Activated T-helper 2 cell treated with anti-CD3 and anti-CD28 coated beads, Interferon-gamma antibody, Interleukin-2, Interleukin-4, amounts not matched to agents 10 μg/mL and 5 μg/mL and 100 μg/mL, durations not matched to agents 14 hours and 24 hours and 36 hours (primary cell): Measurements from ENCODE around the gene SMARCAL1. TPM values are rescaled to one million over a fixed set of nuclear protein-coding genes. Genes with fewer than 3 reads are reported as not detected.
A peak's percentile ranks its signal among the peaks of the same experiment; 100 is the strongest.

Source experiments
- DNase-seq: peaks from one replicate; pipeline ENCODE4 v3.0.0; 2021; ENCODE audit warnings: low spot score
- H3K27ac Mint-ChIP-seq: one replicate; pipeline ENCODE4 v1.8.0; 2021; ENCODE audit warnings: mixed read lengths
- H3K27me3 Mint-ChIP-seq: one replicate; pipeline ENCODE4 v1.8.0; 2021; ENCODE audit warnings: low read depth, mixed read lengths
- H3K36me3 Mint-ChIP-seq: one replicate; pipeline ENCODE4 v1.8.0; 2021; ENCODE audit warnings: low read depth, mixed read lengths
- H3K4me1 Mint-ChIP-seq: one replicate; pipeline ENCODE4 v1.8.0; 2021; ENCODE audit warnings: low read depth, mixed read lengths
- H3K4me3 Mint-ChIP-seq: one replicate; pipeline ENCODE4 v1.8.0; 2021; ENCODE audit warnings: low read depth, mild to moderate bottlenecking, moderate library complexity, mixed read lengths
- H3K9me3 Mint-ChIP-seq: one replicate; pipeline ENCODE4 v1.8.0; 2021; ENCODE audit warnings: mixed read lengths
- intact Hi-C: fragments of 100-400 bp; cut with micrococcal nuclease; formaldehyde crosslinking; loops from one replicate; pipeline ENCODE4 v1.15.1; 2023
- total RNA-seq: library from RNA; stranded (reverse); gene quantifications from 2 replicates; pipeline ENCODE4 v1.2.3, GENCODE V29; 2022

SMARCAL1 gene
- total RNA-seq, 1 donor from 2014 or later, result 32.8 TPM

GRCh38 chr2:216492597-216493333, 80.5 kb downstream of the SMARCAL1 start:
- no peaks in the 10 kb centered on the region for H3K27me3 Mint-ChIP-seq
- H3K4me3 Mint-ChIP-seq, result no peak overlapping the region
- DNase-seq, result no peak
- H3K4me1 Mint-ChIP-seq, result peaks cover 26% of the 10 kb centered on the region
- intact Hi-C loops, result no loop called here
- no peaks in the 10 kb centered on the region for H3K9me3 Mint-ChIP-seq
- no peak overlapping the region for H3K27ac Mint-ChIP-seq
- H3K36me3 Mint-ChIP-seq, result peaks cover 6% of the 10 kb centered on the region

DNA sequence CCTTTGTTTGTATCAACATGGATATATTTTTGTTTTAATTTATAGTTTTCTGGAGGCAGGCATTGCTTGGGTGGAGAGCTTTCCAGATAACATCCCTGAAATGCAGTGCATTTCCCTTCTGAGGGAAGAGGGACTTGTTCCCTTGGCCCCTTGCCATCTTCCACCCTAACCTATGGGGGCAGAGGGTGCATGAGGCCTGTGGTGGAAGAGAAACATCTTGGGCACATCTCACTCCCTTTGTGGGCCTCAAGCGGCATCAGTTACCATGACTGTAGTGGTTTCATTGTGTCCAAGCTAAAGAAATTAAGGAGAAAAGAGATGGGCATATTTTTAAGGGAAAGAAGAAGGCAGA, 81.0 kb downstream of the SMARCAL1 start:
- DNase-seq, result no peak
- H3K36me3 Mint-ChIP-seq, result peaks cover 8% of the 10 kb centered on the region
- no peaks in the 10 kb centered on the region for H3K9me3 Mint-ChIP-seq
- peaks cover 30% of the 10 kb centered on the region for H3K4me1 Mint-ChIP-seq
- no peak overlapping the region for H3K4me3 Mint-ChIP-seq
- H3K27ac Mint-ChIP-seq, result no peak overlapping the region
- intact Hi-C loops, result no loop called here
- no peaks in the 10 kb centered on the region for H3K27me3 Mint-ChIP-seq

- no peaks in the 10 kb centered on the region for H3K27me3 Mint-ChIP-seq
- H3K4me1 Mint-ChIP-seq, result peaks cover 36% of the 10 kb centered on the region
- peaks cover 32% of the 10 kb centered on the region for H3K36me3 Mint-ChIP-seq
- H3K9me3 Mint-ChIP-seq, result no peaks in the 10 kb centered on the region
- no peak for DNase-seq
- no peak overlapping the region for H3K27ac Mint-ChIP-seq
- intact Hi-C loops, result loop anchor here (5.0 kb wide), 1 partner anchor 362 kb away; no protein-coding TSS in a partner anchor
- H3K4me3 Mint-ChIP-seq, result no peak overlapping the region
These were observed 83.4 kb downstream of the SMARCAL1 start for GRCh38 chr2:216495656-216496055.

GRCh38 chr2:216497382-216498069, 85.2 kb downstream of the SMARCAL1 start:
- Mint-ChIP-seq H3K36me3 (peaks cover 49% of the 10 kb centered on the region), H3K27me3 (no peaks in the 10 kb centered on the region), H3K4me1 (peaks cover 49% of the 10 kb centered on the region), H3K27ac (peak overlapping the region; percentile 86), H3K4me3 (peak overlapping the region; percentile 95), H3K9me3 (no peaks in the 10 kb centered on the region)
- intact Hi-C loops, result loop anchor here (1.0 to 5.0 kb wide), 3 partner anchors 22 to 360 kb away; partner anchors contain the start of gene SMARCAL1
- no peak for DNase-seq

DNA sequence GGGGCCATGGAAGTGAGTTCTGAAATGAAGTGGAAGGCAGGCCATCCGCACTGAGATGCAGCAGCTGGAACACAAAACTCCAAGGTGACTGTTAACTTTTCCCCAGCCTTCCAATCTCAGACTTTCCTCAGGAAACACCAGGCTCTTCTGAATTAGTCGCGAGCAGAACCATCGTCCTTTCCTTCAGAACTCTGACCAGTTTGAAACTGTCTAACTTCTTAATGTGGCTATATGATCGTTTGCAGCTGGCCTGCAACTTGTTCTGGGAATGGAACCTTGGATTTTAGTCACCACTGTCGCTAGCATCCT, 85.7 kb downstream of the SMARCAL1 start:
- no peak for DNase-seq
- peak overlapping the region; percentile 86 for H3K27ac Mint-ChIP-seq
- intact Hi-C loops, result loop anchor here (1.0 to 5.0 kb wide), 3 partner anchors 23 to 359 kb away; partner anchors contain the start of gene SMARCAL1
- peaks cover 54% of the 10 kb centered on the region for H3K36me3 Mint-ChIP-seq
- H3K27me3 Mint-ChIP-seq, result no peaks in the 10 kb centered on the region
- H3K9me3 Mint-ChIP-seq, result no peaks in the 10 kb centered on the region
- H3K4me1 Mint-ChIP-seq, result peaks cover 53% of the 10 kb centered on the region
- peak overlapping the region; percentile 95 for H3K4me3 Mint-ChIP-seq

- peak within 1 kb of the TSS; percentile 95 for H3K4me3 Mint-ChIP-seq
- H3K27me3 Mint-ChIP-seq, result no peaks in the 10 kb centered on the region
- peak; percentile 88 for DNase-seq
- intact Hi-C loops, result loop anchor here (1.0 to 5.0 kb wide), 3 partner anchors 23 to 359 kb away; partner anchors contain the start of gene SMARCAL1
- H3K27ac Mint-ChIP-seq, result peak within 1 kb of the TSS; percentile 86
- H3K36me3 Mint-ChIP-seq, result peaks cover 61% of the 10 kb centered on the region
- no peaks in the 10 kb centered on the region for H3K9me3 Mint-ChIP-seq
- peaks cover 53% of the 10 kb centered on the region for H3K4me1 Mint-ChIP-seq
These were observed 86.4 kb downstream of the SMARCAL1 start, which contains the start of gene RPL37A for GRCh38 chr2:216498379-216499352. Gene RPL37A, plus strand, starts transcription at chr2:216498844. Its CDS starts 31 bp downstream, at chr2:216498875.

GRCh38 chr2:216499641-216500218, 87.4 kb downstream of the SMARCAL1 start:
- Mint-ChIP-seq H3K27me3 (no peaks in the 10 kb centered on the region), H3K4me3 (peak overlapping the region; percentile 95), H3K9me3 (no peaks in the 10 kb centered on the region), H3K36me3 (peaks cover 69% of the 10 kb centered on the region), H3K4me1 (peaks cover 61% of the 10 kb centered on the region), H3K27ac (peak overlapping the region; percentile 86)
- intact Hi-C loops, result loop anchor here (5.0 to 10.0 kb wide), 2 partner anchors 358 to 725 kb away; no protein-coding TSS in a partner anchor
- no peak for DNase-seq

GRCh38 chr2:216500572-216500971, 88.3 kb downstream of the SMARCAL1 start:
- H3K27ac Mint-ChIP-seq, result peak overlapping the region; percentile 86
- H3K9me3 Mint-ChIP-seq, result no peaks in the 10 kb centered on the region
- H3K4me1 Mint-ChIP-seq, result peaks cover 64% of the 10 kb centered on the region
- no peaks in the 10 kb centered on the region for H3K27me3 Mint-ChIP-seq
- no peak for DNase-seq
- H3K36me3 Mint-ChIP-seq, result peaks cover 76% of the 10 kb centered on the region
- peak overlapping the region; percentile 95 for H3K4me3 Mint-ChIP-seq
- intact Hi-C loops, result loop anchor here (10.0 kb wide), 1 partner anchor 724 kb away; no protein-coding TSS in a partner anchor

DNA sequence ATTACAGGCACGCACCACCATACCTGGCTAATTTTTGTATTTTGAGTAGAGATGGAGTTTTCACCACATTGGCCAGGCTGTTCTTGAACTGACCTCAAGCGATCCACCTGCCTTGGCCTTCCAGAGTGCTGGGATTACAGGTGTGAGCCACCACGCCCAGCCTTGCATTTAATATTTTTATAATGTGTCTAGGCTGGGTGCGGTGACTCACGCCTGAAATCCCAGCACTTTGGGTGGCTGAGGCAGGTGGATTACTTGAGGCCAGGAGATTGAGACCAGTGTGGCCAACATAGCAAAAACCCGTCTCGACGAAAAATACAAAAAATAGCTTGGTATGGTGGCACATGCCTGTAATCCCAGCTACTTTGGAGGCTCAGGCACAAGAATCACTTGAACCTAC, 89.6 kb downstream of the SMARCAL1 start:
- Mint-ChIP-seq H3K4me1 (peaks cover 58% of the 10 kb centered on the region), H3K36me3 (peaks cover 89% of the 10 kb centered on the region), H3K27ac (no peak overlapping the region), H3K9me3 (no peaks in the 10 kb centered on the region), H3K27me3 (no peaks in the 10 kb centered on the region), H3K4me3 (peak overlapping the region; percentile 95)
- intact Hi-C loops, result loop anchor here (10.0 kb wide), 1 partner anchor 723 kb away; no protein-coding TSS in a partner anchor
- no peak for DNase-seq

GRCh38 chr2:216502381-216503158, 90.3 kb downstream of the SMARCAL1 start:
- intact Hi-C loops, result loop anchor here (10.0 kb wide), 1 partner anchor 722 kb away; no protein-coding TSS in a partner anchor
- Mint-ChIP-seq H3K9me3 (no peaks in the 10 kb centered on the region), H3K27me3 (no peaks in the 10 kb centered on the region), H3K4me1 (peaks cover 53% of the 10 kb centered on the region), H3K4me3 (peak overlapping the region; percentile 68), H3K36me3 (peaks cover 90% of the 10 kb centered on the region), H3K27ac (peak overlapping the region; percentile 60)
- no peak for DNase-seq

DNA sequence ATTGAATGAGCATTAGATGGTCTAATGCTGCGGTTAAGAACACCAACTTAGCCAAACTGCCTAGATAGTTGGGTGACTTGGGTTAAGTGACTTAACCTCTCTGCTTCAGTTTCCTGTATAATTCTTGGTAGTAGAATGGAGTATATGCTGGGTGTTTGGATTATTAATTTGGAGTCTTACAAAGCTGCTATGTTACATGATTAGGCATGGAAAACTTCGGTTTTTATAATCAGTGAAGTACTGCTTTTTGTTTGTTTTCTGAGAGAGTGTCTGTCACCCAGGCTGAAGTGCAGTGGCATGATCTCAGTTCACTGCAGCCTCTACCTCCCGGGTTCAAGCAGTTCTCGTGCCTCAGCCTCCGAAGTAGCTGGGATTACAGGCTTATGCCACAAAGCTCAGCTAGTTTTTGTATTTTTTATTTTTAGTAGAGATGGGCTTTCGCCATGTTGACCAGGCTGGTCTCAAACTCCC, 90.9 kb downstream of the SMARCAL1 start:
- Mint-ChIP-seq H3K4me3 (no peak overlapping the region), H3K27ac (no peak overlapping the region), H3K9me3 (no peaks in the 10 kb centered on the region), H3K4me1 (peaks cover 47% of the 10 kb centered on the region), H3K36me3 (peaks cover 89% of the 10 kb centered on the region), H3K27me3 (no peaks in the 10 kb centered on the region)
- no peak for DNase-seq
- intact Hi-C loops, result loop anchor here (10.0 kb wide), 1 partner anchor 722 kb away; no protein-coding TSS in a partner anchor
